ENCODE results near the gene SAMD11.
"Not testable (repeated sequence)": the region's sequence is repeated elsewhere in the genome, so short reads cannot be mapped to it uniquely, and the experiment has no call there.

The SAMD11 gene

DNA sequence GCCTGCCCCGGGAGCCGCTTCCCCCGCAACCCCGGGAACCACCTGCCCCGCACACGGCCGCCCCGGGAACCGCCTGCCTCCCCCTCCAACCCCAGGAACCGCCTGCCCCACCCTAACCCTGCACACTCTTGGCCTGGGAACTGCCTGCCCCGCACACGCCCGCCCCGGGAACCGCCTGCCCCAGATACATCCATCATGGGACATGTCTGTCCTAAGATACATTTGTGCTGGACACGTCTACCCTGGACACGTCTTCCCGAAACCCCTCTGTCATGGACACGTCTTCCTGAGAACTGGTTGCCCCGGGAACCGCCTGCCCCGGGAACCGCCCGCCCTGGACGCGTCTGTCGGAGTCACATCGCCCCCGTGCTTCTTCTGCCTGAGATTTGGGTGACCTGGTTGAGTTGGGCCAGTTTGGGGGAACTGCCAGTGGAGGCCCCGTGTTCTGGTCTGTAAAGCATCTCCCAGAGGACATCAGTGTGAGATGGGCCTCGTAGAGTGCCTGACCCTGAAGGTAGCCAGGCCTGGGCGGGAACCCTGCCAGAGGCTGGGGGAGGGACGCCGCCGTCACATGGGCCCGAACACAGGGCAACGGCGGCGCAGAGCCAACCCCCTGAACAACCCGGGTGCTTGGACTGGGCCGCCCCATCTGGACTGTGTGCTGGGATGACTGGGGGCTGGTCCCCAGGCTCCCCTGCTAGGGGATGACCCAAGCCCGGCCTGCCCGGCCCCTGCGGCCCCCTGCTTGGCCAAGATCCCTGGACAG is 54.5 kb downstream of the SAMD11 start:
- no peak for DNase-seq

DNA sequence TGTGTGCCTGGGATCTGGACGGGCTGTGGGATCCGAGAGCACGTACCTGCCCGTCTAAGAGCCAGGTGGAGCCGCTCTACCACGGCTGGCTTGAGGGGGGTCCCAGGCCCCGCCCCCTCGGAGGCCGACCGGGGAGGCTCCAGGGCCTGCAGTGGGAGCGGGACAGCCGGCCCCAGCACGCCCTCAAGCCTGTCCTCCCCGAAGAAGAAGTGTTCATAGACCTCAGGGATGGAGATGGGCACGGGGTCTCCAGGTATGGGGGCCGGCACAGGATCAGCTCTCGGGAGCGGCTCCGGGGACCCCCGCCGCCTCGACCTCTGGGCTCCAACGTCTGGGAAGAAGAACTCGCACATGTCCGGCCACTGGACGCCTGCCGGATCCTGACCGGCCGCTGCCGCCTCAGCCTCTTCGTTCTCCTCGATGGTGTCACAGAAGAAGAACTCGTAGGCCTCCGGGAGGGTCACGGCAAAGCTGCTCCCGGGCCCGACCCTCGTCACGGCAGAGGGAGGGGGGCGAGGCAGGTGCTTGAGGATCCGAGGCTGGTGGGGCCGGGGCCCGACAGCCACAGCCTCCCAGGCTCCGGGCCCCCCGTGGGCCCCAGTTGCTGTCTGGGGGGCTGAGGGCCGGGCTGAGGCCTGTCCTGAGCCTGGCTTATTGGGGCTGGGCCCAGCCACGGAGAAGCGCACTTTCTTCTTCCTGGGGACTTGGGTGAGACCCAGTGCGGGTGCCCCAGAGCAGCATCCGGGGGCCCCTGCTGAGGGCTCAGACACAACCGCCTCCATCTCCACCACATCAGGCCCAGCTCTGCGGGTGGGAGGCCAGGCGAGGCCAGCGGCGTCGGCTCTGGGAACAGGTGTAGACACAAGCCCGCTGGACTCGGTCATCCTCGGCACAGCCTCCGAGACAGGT is 55.4 kb downstream of the SAMD11 start:
- no peak for DNase-seq

DNA sequence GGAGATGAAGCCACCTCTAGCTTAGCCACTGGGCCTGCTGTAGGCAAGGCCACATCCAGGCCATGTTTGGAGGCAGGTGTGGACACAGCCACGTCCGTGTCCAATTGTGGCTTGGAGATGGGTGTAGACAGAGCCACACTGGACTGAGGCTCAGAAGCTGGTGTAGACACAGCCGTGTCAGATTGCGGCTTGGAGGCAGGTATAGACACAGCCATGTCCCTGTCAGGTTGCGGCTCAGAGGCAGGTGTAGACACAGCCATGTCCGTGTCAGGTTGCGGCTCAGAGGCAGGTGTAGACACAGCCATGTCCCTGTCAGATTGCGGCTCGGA is 56.0 kb downstream of the SAMD11 start:
- no peak for DNase-seq

GRCh38 chr1:980137-980571 is 56.4 kb downstream of the SAMD11 start:
- DNase-seq: no peak

- DNase-seq: no peak
Observed at GRCh38 chr1:980602-981395, 57.1 kb downstream of the SAMD11 start.

GRCh38 chr1:981491-981954 is 57.8 kb downstream of the SAMD11 start:
- no peak for DNase-seq

DNA sequence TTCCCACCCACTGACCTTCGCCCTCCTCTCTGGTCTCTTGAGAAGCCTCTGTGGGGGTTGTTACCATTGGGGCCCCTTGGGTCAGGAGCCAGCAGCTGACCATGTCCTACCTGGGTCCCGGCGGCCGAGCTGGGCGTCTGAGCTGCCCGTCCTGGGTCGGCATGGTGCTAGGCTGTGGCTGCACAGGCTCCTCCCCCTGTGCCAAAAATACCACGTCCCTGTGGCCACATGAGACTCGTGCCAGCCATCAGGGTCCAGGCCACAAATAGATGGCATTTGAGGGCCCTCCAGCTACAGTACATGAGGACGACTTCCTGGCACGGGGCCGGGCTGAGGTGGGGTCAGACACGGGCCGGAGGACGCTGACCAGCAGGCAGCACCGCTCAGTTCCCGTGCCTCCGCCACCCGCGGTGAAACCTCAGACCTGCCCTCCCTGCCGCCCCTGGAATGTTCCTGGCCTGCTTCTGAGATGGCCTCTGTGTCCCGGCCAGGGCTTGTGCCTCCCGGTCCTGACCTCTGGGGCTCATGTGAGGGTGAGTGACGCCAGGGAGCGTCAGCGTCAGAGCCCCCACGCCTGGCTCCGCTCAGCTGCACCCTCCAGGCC is 58.3 kb downstream of the SAMD11 start, which contains the start of gene PERM1:
TSS of gene PERM1 (minus strand) at position 139 of the 604 bp plus-strand sequence. CDS start 1,064 bp downstream, outside the sequence.
- DNase-seq: no peak

GRCh38 chr1:982765-983436 is 59.2 kb downstream of the SAMD11 start:
- DNase-seq: no peak

- no peak for DNase-seq
Observed at GRCh38 chr1:983798-984475, 60.2 kb downstream of the SAMD11 start.

DNA sequence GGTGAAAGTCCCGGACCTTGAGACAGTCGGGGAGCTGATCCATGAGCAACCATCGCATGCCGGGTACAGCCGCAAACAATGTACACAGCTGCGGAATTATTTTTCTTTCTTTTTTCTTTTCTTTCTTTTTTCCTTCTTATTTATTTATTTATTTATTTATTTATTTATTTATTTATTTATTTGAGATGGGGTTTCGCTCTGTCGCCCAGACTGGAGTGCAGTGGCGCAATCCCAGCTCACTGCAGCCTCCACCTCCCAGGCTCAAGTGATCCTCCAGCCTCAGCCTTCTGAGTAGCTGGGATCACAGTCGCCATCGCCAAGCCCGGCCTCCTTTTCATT is 60.7 kb downstream of the SAMD11 start:
- no peak for DNase-seq

DNA sequence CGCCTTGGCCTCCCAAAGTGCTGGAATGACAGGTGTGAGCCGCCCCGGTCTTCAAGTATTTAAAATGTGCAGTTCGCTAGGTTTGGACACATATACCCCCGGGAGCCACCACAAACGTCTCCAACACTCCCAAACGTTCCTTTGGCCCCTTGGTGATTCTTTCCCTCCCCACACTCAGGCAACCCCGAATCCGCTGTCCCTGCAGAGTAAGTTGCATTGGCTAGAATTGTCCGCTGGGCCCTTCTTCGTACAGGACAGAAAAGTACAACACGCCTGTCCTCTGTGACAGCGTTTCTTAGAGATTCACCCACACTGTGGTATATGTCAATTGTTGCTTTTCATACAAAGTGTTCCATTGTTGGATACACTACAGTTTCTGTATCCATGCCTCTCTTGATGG is 61.4 kb downstream of the SAMD11 start:
- no peak for DNase-seq

DNA sequence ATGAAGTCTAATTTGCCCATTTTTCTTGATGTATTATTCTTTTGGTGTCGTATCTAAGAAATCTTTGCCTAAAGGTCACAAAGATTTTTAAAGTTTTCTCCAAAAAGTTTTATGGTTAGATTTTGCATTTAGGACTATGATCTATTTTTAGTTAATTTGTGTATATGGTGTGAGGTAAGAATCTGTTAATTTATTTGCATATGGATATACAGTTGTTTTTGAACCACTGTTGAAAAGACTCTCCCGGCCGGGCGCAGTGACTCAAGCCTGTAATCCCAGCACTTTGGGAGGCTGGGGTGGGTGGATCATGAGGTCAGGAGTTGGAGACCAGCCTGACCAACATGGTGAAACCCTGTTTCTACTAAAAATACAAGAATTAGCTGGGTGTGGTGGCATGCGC is 64.3 kb downstream of the SAMD11 start:
- not testable (repeated sequence) for DNase-seq

- not testable (repeated sequence) for DNase-seq
Observed at GRCh38 chr1:991275-991674, 67.6 kb downstream of the SAMD11 start.

DNA sequence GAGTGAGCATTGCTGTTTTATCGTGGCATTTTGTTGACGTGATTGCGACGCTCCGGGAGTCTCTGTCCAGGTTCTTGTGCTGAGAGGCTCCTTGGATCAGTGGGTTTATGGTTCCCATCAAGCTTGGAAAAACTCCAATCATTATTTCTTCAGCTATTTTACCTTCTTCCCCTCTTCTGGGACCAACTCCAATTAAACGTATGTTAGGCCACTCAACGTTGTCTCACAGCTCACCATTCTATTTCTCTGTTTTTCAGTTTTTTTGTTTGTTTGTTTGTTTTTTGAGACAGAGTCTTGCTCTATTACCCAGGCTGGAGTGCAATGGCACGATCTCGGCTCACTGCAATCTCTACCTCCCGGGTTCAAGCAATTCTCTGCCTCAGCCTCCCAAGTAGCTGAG is 68.2 kb downstream of the SAMD11 start:
- no peak for DNase-seq

- no peak for DNase-seq
Observed at GRCh38 chr1:992362-992761, 68.6 kb downstream of the SAMD11 start.

DNA sequence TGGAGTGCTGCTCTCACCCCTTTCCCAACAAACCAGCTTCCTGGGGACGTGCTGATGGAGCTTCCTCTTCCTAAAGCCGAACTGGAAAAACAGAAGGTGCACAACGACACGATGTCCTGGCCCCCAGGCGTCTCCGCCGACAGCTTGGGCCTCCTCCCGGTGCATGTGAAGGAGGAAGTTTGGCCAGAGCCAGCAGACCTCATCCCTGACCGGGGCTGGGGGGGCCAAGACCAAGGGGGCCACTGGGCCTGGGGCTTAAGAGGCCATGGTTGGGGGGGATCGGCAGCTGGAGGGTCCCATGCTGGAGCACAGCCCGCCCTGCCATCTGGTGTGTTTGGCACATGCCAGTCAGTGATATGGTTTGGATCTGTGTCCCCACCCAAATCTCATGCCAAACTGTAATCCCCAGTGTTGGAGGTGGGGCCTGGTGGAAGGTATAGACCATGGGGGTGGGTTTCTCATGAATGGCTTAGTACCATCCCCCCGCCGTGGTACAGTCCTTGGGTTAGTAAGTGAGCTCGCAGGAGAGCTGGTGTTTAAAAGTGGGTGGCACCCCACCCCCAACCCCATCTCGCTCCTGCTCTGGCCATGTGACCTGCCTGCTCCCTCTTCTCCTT is 69.8 kb downstream of the SAMD11 start:
- DNase-seq: no peak
